Body of pancreas (tissue), 4 donors: Measurements from ENCODE around the gene OR1L8.

ENCODE experiments used
- CTCF ChIP-seq, 7 experiments: fragments of 450-650 bp in 4 of 7; fragments of 200-600 bp in 3 of 7; sonication (generic) in 3 of 7; IDR thresholded peaks; one replicate each; pipeline ENCODE4 v1.5.1; 2016 to 2019; ENCODE audit warnings: antibody characterized with exemption in 7 of 7
- POLR2A ChIP-seq, 3 donors: fragments of 450-650 bp; IDR thresholded peaks; one replicate each; pipeline ENCODE4 v1.6.1; 2016; ENCODE audit warnings: antibody characterized with exemption in 3 of 3, mild to moderate bottlenecking in 2 of 3

- no peak for TF ChIP-seq CTCF (IDR thresholded peaks at IDR 0.05)
- TF ChIP-seq POLR2A (IDR thresholded peaks at IDR 0.05) = no peak
Observed at GRCh38 chr9:122606587-122606986, 23.4 kb upstream of the OR1L8 start.
